Left renal cortex interstitium (tissue), 4 donors: ENCODE data around the gene NFAM1. TPM values are rescaled to one million over a fixed set of nuclear protein-coding genes. Genes with fewer than 3 reads are reported as not detected.

ENCODE experiments used
- DNase-seq, 4 donors: peaks; one replicate each; pipeline ENCODE4 v3.0.0-alpha.2; 2013; ENCODE audit warnings: low read depth in 4 of 4, low spot score in 2 of 4, missing footprints in 1 of 4
- polyA plus RNA-seq, 4 donors: library from polyadenylated mRNA; unstranded; fragments of 120-200 nt; gene quantifications; one replicate each; pipeline ENCODE4 v1.2.1, GENCODE V29; 2013; ENCODE audit not compliant: insufficient read length in 4 of 4

Gene NFAM1
- polyA plus RNA-seq, 4 donors, result 0.72 to 1.2 (median 0.91) TPM

- DNase-seq, result no peak
Measured at GRCh38 chr22:42363892-42364291, 68.3 kb downstream of the NFAM1 start.

GRCh38 chr22:42361523-42361922, 70.7 kb downstream of the NFAM1 start:
- DNase-seq, result no peak

- DNase-seq, result no peak
Measured at GRCh38 chr22:42360348-42360747, 71.9 kb downstream of the NFAM1 start.

- no peak for DNase-seq
Measured at GRCh38 chr22:42358643-42359558, 73.3 kb downstream of the NFAM1 start.

- DNase-seq, result no peak
Measured at GRCh38 chr22:42357634-42358296, 74.4 kb downstream of the NFAM1 start.

- no peak for DNase-seq
Measured at GRCh38 chr22:42357221-42357620, 75.0 kb downstream of the NFAM1 start.

GRCh38 chr22:42356533-42356932, 75.7 kb downstream of the NFAM1 start:
- no peak for DNase-seq

GRCh38 chr22:42353883-42354727, 78.1 kb downstream of the NFAM1 start:
- no peak for DNase-seq

- no peak for DNase-seq
Measured at GRCh38 chr22:42350373-42350772, 81.8 kb downstream of the NFAM1 start.

GRCh38 chr22:42347281-42347824, 84.8 kb downstream of the NFAM1 start:
- DNase-seq, result no peak

GRCh38 chr22:42346722-42347121, 85.5 kb downstream of the NFAM1 start:
- DNase-seq, result no peak

GRCh38 chr22:42345458-42345857, 86.7 kb downstream of the NFAM1 start:
- DNase-seq, result no peak

- no peak for DNase-seq
Measured at GRCh38 chr22:42344361-42344905, 87.8 kb downstream of the NFAM1 start.

- DNase-seq, result no peak
Measured at GRCh38 chr22:42343531-42344081, 88.6 kb downstream of the NFAM1 start.

- DNase-seq, result no peak
Measured at GRCh38 chr22:42343121-42343454, 89.1 kb downstream of the NFAM1 start.

- no peak for DNase-seq
Measured at GRCh38 chr22:42342426-42343120, 89.6 kb downstream of the NFAM1 start.

- no peak for DNase-seq
Measured at GRCh38 chr22:42341779-42342178, 90.4 kb downstream of the NFAM1 start.

- DNase-seq, result no peak
Measured at GRCh38 chr22:42340829-42341383, 91.3 kb downstream of the NFAM1 start.

- DNase-seq, result no peak
Measured at GRCh38 chr22:42340150-42340549, 92.1 kb downstream of the NFAM1 start.
